Ishikawa (cell line): ENCODE results near the gene BTBD9.

Source experiments
- CEBPB ChIP-seq: IDR thresholded peaks from 2 replicates; pipeline ENCODE4 v1.6.1; 2012
- CREB1 ChIP-seq: IDR thresholded peaks from 2 replicates; pipeline ENCODE4 v1.6.1; 2012; ENCODE audit warnings: low read depth
- EGR1 ChIP-seq: IDR thresholded peaks from 2 replicates; pipeline ENCODE4 v1.6.1; 2012
- EP300 ChIP-seq: IDR thresholded peaks from 2 replicates; pipeline ENCODE4 v1.6.1; 2012; ENCODE audit warnings: borderline replicate concordance
- FOXM1 ChIP-seq: IDR thresholded peaks from 2 replicates; pipeline ENCODE4 v1.6.1; 2012; ENCODE audit warnings: low read depth, borderline replicate concordance
- MAX ChIP-seq: IDR thresholded peaks from 2 replicates; pipeline ENCODE4 v1.6.1; 2012
- RAD21 ChIP-seq: IDR thresholded peaks from 2 replicates; pipeline ENCODE4 v1.6.1; 2012; ENCODE audit warnings: low read depth
- REST ChIP-seq: IDR thresholded peaks from 2 replicates; pipeline ENCODE4 v1.6.1; 2012; ENCODE audit warnings: low read depth, mild to moderate bottlenecking
- TAF1 ChIP-seq: IDR thresholded peaks from 2 replicates; pipeline ENCODE4 v1.6.1; 2012; ENCODE audit warnings: low read depth, mild to moderate bottlenecking
- TEAD4 ChIP-seq: IDR thresholded peaks from 2 replicates; pipeline ENCODE4 v1.6.1; 2012
- USF1 ChIP-seq: IDR thresholded peaks from 2 replicates; pipeline ENCODE4 v1.6.1; 2012

DNA sequence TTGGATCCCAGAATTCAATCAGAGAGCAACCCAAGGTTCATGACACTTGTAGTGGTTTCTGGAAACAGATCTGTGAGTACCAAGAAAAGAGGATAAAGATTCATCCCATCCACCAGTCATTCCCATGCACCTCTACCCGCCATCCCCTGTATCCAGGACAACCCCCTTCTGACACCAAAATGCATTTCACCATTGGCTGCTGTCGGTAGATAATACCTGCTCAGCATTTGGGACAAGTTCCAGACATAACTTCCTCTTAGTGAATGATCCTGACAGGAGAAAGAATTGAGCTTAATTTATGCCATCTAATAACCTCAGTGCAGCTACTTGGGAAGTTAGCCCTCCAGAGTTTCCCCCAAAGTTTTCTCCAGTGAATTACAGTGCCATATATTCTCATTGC lies 491.1 kb downstream of the BTBD9 start:
- TF ChIP-seq RAD21, result no peak
- TF ChIP-seq MAX, result no peak
- TF ChIP-seq REST, result no peak
- TF ChIP-seq FOXM1, result no peak
- no peak for TF ChIP-seq EGR1
- TF ChIP-seq CREB1, result no peak
- TF ChIP-seq EP300, result no peak
- no peak for TF ChIP-seq CEBPB
- TF ChIP-seq TAF1, result no peak
- TF ChIP-seq TEAD4, result no peak
- TF ChIP-seq USF1, result no peak
